Upper lobe of left lung (tissue), 4 donors: Measurements from ENCODE around the gene OSBPL7.

Experiments
- CTCF ChIP-seq, 6 experiments: fragments of 450-650 bp in 4 of 6; fragments of 200-600 bp in 2 of 6; sonication (generic) in 2 of 6; IDR thresholded peaks; one replicate each; pipeline ENCODE4 v1.5.1; 2016 to 2019; ENCODE audit warnings: antibody characterized with exemption in 6 of 6
- EP300 ChIP-seq, 4 donors: sonication (generic); formaldehyde crosslinking; IDR thresholded peaks; one replicate each; pipeline ENCODE4 v1.5.1; 2017; ENCODE audit warnings: antibody characterized with exemption in 4 of 4, control low read depth in 2 of 4

GRCh38 chr17:47812146-47812920, 9.3 kb downstream of the OSBPL7 start:
- TF ChIP-seq CTCF (IDR thresholded peaks at IDR 0.05) = no peak
- no peak for TF ChIP-seq EP300 (IDR thresholded peaks at IDR 0.05)
